Fibroblast of mammary gland (primary cell): Measurements from ENCODE around the gene NUP205.

Source experiments
- DNase-seq: peaks from one replicate; pipeline ENCODE4 v3.0.0-alpha.2; 2010; ENCODE audit warnings: low read depth
- H3K4me3 ChIP-seq: 2 replicates; pipeline ENCODE4 v1.5.1; 2011; ENCODE audit warnings: low read depth, mild to moderate bottlenecking, low read length, moderate library complexity; ENCODE audit not compliant: control insufficient read depth
- CTCF ChIP-seq: conservative IDR thresholded peaks from 2 replicates; pipeline ENCODE4 v1.5.1; 2011; ENCODE audit warnings: low read depth, low read length, inconsistent platforms; ENCODE audit not compliant: control insufficient read depth, insufficient read depth

The NUP205 gene

GRCh38 chr7:135512135-135512887 lies 45.4 kb upstream of the NUP205 start:
- peak; percentile 69 for DNase-seq
- peak; percentile 62 for TF ChIP-seq CTCF
- no peak overlapping the region for H3K4me3 ChIP-seq

GRCh38 chr7:135514856-135515255 lies 42.9 kb upstream of the NUP205 start:
- no peak for TF ChIP-seq CTCF
- H3K4me3 ChIP-seq: no peak overlapping the region
- no peak for DNase-seq

GRCh38 chr7:135517060-135517459 lies 40.7 kb upstream of the NUP205 start:
- no peak for TF ChIP-seq CTCF
- H3K4me3 ChIP-seq: no peak overlapping the region
- no peak for DNase-seq

GRCh38 chr7:135518748-135519147 lies 39.0 kb upstream of the NUP205 start:
- no peak overlapping the region for H3K4me3 ChIP-seq
- no peak for DNase-seq
- no peak for TF ChIP-seq CTCF

GRCh38 chr7:135519233-135519688 lies 38.5 kb upstream of the NUP205 start:
- DNase-seq: no peak
- TF ChIP-seq CTCF: no peak
- no peak overlapping the region for H3K4me3 ChIP-seq

- no peak overlapping the region for H3K4me3 ChIP-seq
- DNase-seq: no peak
- TF ChIP-seq CTCF: no peak
These were observed 37.8 kb upstream of the NUP205 start for GRCh38 chr7:135519871-135520270.

GRCh38 chr7:135522509-135522908 lies 35.2 kb upstream of the NUP205 start:
- TF ChIP-seq CTCF: no peak
- no peak overlapping the region for H3K4me3 ChIP-seq
- DNase-seq: no peak
